ENCODE data around the gene UBE2V1. TPM values are rescaled to one million over a fixed set of nuclear protein-coding genes. Genes with fewer than 3 reads are reported as not detected.

UBE2V1 gene
- total and polyA plus RNA-seq, 8 donors: 37.9 to 61.7 (median 53.3) TPM

DNA sequence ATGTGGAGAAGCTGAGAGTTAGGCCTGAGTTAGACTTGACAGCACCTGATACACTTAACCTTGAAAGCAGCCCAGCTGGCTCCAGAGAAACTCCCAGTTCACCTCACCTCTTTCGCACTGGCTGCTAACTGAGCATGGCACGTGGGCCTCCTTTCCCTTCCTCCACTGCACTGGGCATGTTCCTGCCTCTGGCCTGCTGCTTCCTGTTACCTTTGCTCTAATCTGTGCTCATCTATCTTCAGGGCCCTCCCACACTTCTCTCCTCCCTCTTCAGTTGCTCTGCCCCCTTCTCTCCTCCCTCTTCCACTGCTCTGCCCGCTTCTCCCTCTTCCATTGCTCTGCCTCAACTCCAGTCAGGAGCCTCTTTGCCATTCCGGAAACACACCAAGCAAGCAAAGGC lies 13.7 kb upstream of the UBE2V1 start:
- peaks cover 0 to 27% (median 0%) of the 10 kb centered on the region in 3 donors for H3K36me3 ChIP-seq
- DNase-seq (peak in 5 of 6 donors; percentile 73 to 84 (median 81)), ATAC-seq (peak; percentile 90 to 97 (median 94)), FAIRE-seq (no peak)
- peak overlapping the region in 3 of 4 donors; percentile 28 to 42 (median 41) for H3K27ac ChIP-seq
- TF ChIP-seq, protein P1, sequence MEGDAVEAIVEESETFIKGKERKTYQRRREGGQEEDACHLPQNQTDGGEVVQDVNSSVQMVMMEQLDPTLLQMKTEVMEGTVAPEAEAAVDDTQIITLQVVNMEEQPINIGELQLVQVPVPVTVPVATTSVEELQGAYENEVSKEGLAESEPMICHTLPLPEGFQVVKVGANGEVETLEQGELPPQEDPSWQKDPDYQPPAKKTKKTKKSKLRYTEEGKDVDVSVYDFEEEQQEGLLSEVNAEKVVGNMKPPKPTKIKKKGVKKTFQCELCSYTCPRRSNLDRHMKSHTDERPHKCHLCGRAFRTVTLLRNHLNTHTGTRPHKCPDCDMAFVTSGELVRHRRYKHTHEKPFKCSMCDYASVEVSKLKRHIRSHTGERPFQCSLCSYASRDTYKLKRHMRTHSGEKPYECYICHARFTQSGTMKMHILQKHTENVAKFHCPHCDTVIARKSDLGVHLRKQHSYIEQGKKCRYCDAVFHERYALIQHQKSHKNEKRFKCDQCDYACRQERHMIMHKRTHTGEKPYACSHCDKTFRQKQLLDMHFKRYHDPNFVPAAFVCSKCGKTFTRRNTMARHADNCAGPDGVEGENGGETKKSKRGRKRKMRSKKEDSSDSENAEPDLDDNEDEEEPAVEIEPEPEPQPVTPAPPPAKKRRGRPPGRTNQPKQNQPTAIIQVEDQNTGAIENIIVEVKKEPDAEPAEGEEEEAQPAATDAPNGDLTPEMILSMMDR (IDR thresholded peaks at IDR 0.05): no peak
- H3K4me3 ChIP-seq: no peak overlapping the region
- peaks cover 0 to 10% (median 5%) of the 10 kb centered on the region in 3 donors for H3K4me1 ChIP-seq
- no peaks in the 10 kb centered on the region for H3K27me3 ChIP-seq
- 36 to 39% methylated on average over 4 of the region's 4 CpGs for WGBS, 2 donors
- no peaks in the 10 kb centered on the region for H3K9me3 ChIP-seq
- intact Hi-C loops (cut with DNase I): no loop called here

DNA sequence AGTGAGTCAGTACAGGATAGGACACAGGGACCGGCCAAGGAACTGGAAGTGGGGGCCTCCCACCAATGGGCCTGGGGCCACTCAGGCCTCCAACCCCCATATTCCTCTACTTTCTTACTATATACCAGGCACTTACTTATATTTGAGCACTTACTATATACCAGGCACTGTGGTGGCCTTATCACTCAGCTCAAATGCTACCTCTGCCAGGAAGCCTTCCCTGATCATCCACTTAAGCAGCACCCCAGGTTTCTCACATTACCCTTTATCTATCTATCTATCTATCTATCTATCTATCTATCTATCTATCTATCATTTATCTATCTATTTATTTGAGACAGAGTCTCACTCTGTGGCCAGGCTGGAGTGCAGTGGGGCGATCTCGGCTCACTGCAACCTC lies 12.3 kb upstream of the UBE2V1 start:
- DNase-seq (no peak), FAIRE-seq (no peak), ATAC-seq (no peak)
- Histone ChIP-seq H3K9me3 (no peaks in the 10 kb centered on the region), H3K27ac (no peak overlapping the region), H3K4me3 (no peak overlapping the region), H3K27me3 (no peaks in the 10 kb centered on the region), H3K4me1 (peaks cover 0 to 11% (median 10%) of the 10 kb centered on the region in 3 donors), H3K36me3 (peaks cover 0 to 27% (median 0%) of the 10 kb centered on the region in 3 donors)
- intact Hi-C loops (cut with DNase I): no loop called here
- WGBS, 2 donors: 99 to 100% methylated on average over 3 of the region's 3 CpGs
- TF ChIP-seq, protein P1 (IDR thresholded peaks at IDR 0.05): no peak

DNA sequence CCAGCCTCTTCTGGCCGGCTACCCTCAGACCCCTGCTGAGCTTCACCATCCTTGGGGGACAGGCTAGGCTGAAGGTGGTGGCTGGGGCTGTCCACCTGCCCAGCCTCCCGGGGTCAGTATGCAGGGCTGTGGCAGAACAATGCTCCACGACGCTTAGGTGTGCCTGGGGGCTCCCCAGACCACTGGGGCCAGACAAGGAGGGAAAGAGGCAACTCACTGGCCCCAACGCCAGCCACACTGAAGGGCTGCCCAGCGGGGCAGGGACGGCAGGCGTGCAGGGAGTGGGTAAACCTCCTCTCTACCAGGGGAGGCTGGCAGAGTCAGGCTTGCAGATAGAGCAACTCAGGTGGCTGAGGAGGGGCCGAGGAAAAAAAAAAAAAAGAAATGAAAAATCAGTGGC lies 11.5 kb upstream of the UBE2V1 start:
- intact Hi-C loops (cut with DNase I): loop anchor here in 1 of 3 donors (5.0 kb wide), 1 partner anchor 43 kb away; no protein-coding TSS in a partner anchor
- Histone ChIP-seq H3K27me3 (no peaks in the 10 kb centered on the region), H3K9me3 (no peaks in the 10 kb centered on the region), H3K27ac (no peak overlapping the region), H3K4me1 (peaks cover 0 to 11% (median 10%) of the 10 kb centered on the region in 3 donors), H3K36me3 (peaks cover 0 to 24% (median 0%) of the 10 kb centered on the region in 3 donors), H3K4me3 (no peak overlapping the region)
- DNase-seq: no peak
- no peak for FAIRE-seq
- ATAC-seq: no peak
- TF ChIP-seq, protein P1 (IDR thresholded peaks at IDR 0.05): no peak
- WGBS, 2 donors: 90 to 97% methylated on average over 9 of the region's 9 CpGs

DNA sequence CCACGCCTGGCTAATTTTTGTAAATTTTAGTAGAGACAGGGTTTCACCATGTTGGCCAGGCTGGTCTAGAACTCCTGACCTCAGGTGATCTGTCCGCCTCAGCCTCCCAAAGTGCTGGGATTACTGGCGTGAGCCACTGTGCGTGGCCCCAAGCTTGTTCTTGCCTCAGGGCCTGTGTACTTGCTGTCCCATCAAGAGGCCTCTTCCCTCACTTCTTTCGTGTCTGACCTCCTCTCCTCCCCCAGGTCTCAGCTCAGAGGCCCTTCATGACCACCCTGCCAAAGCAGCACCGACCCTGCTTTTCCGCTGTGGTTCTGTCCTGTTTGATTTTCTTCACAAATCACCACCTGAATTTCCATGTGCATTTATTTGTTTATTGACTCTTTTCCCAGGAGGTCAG lies 10.5 kb upstream of the UBE2V1 start:
- H3K4me3 ChIP-seq: no peak overlapping the region
- intact Hi-C loops (cut with DNase I): loop anchor here in 1 of 3 donors (5.0 kb wide), 1 partner anchor 44 kb away; no protein-coding TSS in a partner anchor
- H3K9me3 ChIP-seq: no peaks in the 10 kb centered on the region
- no peak for DNase-seq
- peaks cover 0 to 16% (median 0%) of the 10 kb centered on the region in 3 donors for H3K36me3 ChIP-seq
- peaks cover 0 to 11% (median 10%) of the 10 kb centered on the region in 3 donors for H3K4me1 ChIP-seq
- H3K27me3 ChIP-seq: no peaks in the 10 kb centered on the region
- no peak overlapping the region for H3K27ac ChIP-seq
- TF ChIP-seq, protein P1 (IDR thresholded peaks at IDR 0.05): no peak
- FAIRE-seq: no peak
- 88 to 95% methylated on average over 7 of the region's 7 CpGs for WGBS, 2 donors
- no peak for ATAC-seq

DNA sequence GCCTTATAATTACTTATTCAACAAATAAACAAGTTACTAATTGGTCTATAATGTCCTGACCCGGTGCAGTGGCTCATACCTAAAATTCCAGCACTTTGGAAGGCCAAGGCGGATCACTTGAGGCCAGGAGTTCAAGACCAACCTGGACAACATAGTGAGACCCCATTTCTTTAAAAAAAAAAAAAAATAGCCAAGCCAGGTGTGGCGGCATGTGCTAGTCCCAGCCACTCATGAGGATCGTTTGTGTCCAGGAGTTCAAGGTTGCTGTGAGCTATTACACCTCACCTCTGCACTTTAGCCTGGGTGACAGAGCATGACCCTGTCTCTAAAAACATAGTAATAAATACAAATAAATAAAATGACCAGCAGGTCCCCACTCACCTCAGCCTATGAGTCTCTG lies 9.8 kb upstream of the UBE2V1 start:
- Histone ChIP-seq H3K4me3 (no peak overlapping the region), H3K27me3 (no peaks in the 10 kb centered on the region), H3K9me3 (no peaks in the 10 kb centered on the region), H3K36me3 (peaks cover 0 to 10% (median 0%) of the 10 kb centered on the region in 3 donors), H3K27ac (no peak overlapping the region), H3K4me1 (peaks cover 0 to 11% (median 10%) of the 10 kb centered on the region in 3 donors)
- TF ChIP-seq, protein P1 (IDR thresholded peaks at IDR 0.05): no peak
- ATAC-seq (no peak), FAIRE-seq (no peak), DNase-seq (no peak)
- 86 to 87% methylated on average over 4 of the region's 4 CpGs for WGBS, 2 donors
- intact Hi-C loops (cut with DNase I): loop anchor here in 1 of 3 donors (5.0 kb wide), 1 partner anchor 45 kb away; no protein-coding TSS in a partner anchor
